Measurements from ENCODE around the gene LAMA3. TPM values are rescaled to one million over a fixed set of nuclear protein-coding genes. Genes with fewer than 3 reads are reported as not detected.

Gene LAMA3
- total RNA-seq, 2 donors from 2014 or later, result 0.07 TPM; not detected in 1

DNA sequence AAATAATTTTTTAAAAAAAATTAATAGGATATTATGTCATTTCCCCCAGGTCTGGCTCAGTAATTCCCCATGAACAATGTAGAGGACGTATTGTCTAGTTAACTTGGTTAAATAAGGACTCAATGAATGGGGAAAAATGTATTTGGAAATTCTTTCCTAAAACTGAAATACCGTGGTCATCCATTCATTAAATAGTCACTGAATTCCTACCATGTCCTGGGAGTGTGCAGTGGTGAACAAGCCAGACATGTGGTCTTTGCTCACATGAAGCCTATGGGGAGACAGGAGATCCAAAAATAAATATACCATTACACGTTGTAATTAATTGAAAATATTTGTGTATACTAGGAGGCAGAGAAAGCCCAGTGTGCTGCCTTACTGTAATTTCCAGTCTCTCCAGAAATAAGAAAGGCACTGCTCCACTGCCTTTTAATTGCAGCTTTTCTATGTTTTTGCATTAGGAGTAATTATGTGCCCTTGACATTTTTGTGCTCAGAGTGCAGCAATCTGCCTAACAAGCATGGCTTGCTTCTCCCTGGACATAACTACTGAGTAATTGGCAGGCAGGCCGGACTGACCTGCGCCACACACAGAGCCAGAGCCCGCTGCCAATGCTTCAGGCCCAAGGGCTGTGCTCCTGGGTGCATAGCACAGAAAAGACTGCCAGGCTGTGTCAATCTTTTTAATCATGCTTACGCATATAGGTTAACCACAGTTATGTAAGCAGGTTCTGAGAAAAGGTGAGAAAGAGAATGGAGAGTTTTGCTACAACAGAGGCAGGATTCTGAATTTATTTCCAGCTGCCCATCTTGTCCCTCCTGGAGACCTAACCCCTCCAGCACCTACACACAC lies 303.1 kb downstream of the LAMA3 start:
- Mint-ChIP-seq H3K27me3 (no peaks in the 10 kb centered on the region), H3K36me3 (ENCODE audit: low read depth) (no peaks in the 10 kb centered on the region), H3K4me1 (peaks cover 41% of the 10 kb centered on the region), H3K4me3 (peak overlapping the region; percentile 68), H3K27ac (peak overlapping the region; percentile 96)
- ATAC-seq (peak; percentile 91), DNase-seq (peak; percentile 31 to 59 (median 44))
- H3K9me3 ChIP-seq (ENCODE audit: control insufficient read depth, low read length, poor library complexity, severe bottlenecking), result no peaks in the 10 kb centered on the region

DNA sequence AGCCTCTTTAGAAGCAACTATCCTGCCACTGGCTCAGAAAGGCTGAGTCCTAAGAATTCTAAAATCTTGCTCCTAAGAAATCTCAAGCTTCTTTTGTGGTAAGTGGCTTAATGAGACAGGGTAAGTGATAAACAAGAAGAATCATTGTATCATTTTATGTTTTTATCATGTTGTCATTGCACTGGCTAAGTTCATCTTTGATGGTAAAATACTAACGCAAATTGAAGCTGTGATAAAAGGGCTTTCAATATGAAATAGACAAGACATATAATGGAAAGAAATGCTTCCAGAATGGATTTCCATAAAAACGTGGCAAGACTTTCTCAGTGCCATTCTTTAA lies 303.7 kb downstream of the LAMA3 start:
- ATAC-seq, result peak; percentile 56
- no peaks in the 10 kb centered on the region for H3K27me3 Mint-ChIP-seq
- H3K36me3 Mint-ChIP-seq (ENCODE audit: low read depth), result no peaks in the 10 kb centered on the region
- peaks cover 43% of the 10 kb centered on the region for H3K4me1 Mint-ChIP-seq
- H3K9me3 ChIP-seq (ENCODE audit: control insufficient read depth, low read length, poor library complexity, severe bottlenecking), result no peaks in the 10 kb centered on the region
- no peak for DNase-seq
- peak overlapping the region; percentile 96 for H3K27ac Mint-ChIP-seq
- H3K4me3 Mint-ChIP-seq, result peak overlapping the region; percentile 68

DNA sequence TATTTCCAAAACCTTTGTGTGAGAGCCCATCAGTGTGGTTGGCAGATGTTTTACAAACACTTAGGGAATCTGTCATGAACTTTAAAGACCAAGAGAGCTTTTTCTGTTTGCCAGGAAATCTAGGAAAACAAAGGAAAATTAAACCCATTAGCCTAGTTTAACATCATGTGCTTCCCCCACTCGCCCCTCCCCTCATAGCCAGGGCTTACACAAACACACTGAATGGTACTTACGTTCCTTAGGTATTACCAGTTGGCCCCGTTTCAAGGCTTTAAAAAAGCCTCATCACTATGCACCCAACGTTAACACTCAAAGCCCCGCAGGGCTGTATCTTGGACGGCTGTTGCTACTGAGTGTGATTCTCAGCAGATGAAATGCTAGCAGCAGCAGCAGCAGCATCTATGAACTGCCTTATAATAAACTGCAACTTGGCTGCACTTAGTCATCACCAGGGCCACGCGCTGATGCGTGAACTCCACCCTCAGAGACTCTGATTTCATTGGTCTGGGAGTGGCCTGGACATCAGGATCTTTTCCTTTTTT lies 305.2 kb downstream of the LAMA3 start:
- no peaks in the 10 kb centered on the region for H3K9me3 ChIP-seq (ENCODE audit: control insufficient read depth, low read length, poor library complexity, severe bottlenecking)
- DNase-seq, result peak in 1 of 3 donors; percentile 30
- peaks cover 38% of the 10 kb centered on the region for H3K4me1 Mint-ChIP-seq
- peak overlapping the region; percentile 76 for H3K4me3 Mint-ChIP-seq
- peak overlapping the region; percentile 96 for H3K27ac Mint-ChIP-seq
- H3K36me3 Mint-ChIP-seq (ENCODE audit: low read depth), result no peaks in the 10 kb centered on the region
- peak; percentile 48 for ATAC-seq
- H3K27me3 Mint-ChIP-seq, result no peaks in the 10 kb centered on the region

DNA sequence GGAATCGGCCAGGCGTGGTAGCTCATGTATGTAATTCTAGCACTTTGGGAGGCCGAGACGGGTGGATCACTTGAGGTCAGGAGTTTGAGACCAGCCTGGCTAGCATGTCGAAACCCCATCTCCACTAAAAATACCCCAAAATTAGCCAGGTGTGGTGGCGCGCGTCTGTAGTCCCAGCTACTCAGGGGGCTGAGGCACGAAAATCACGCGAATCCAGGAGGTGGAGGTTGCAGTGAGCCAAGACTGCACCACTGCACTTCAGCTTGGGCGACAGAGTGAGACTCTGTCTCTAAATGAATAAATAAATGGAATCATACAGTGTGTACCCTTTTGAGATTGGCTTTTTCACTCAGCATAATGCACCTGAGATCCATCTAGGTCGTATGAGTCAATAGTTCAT lies 305.9 kb downstream of the LAMA3 start:
- H3K4me1 Mint-ChIP-seq, result peaks cover 41% of the 10 kb centered on the region
- H3K4me3 Mint-ChIP-seq, result peak overlapping the region; percentile 52
- DNase-seq (no peak), ATAC-seq (no peak)
- H3K27me3 Mint-ChIP-seq, result no peaks in the 10 kb centered on the region
- H3K36me3 Mint-ChIP-seq (ENCODE audit: low read depth), result no peaks in the 10 kb centered on the region
- H3K27ac Mint-ChIP-seq, result peak overlapping the region; percentile 96
- no peaks in the 10 kb centered on the region for H3K9me3 ChIP-seq (ENCODE audit: control insufficient read depth, low read length, poor library complexity, severe bottlenecking)

DNA sequence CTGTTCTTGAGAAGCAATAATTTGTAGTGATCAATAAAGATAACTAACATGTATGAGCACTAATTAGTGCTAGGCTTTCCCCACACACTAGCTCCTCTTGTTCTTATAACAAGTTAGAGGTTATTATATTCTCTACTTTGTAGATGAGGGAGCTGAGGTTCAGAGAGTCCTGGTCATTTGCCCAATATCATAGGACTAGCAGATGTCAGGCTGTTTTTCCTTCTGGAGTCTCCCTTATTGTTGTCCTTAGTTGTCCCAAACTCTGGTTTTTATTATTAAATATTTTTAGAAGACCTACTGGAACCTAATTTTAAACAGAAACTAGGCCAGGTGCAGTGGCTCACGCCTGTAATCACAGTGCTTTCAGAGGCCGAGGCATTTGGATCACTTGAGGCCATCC lies 308.8 kb downstream of the LAMA3 start:
- Mint-ChIP-seq H3K4me1 (peaks cover 40% of the 10 kb centered on the region), H3K27me3 (no peaks in the 10 kb centered on the region), H3K27ac (peak overlapping the region; percentile 96), H3K36me3 (ENCODE audit: low read depth) (peaks cover 3% of the 10 kb centered on the region), H3K4me3 (peak overlapping the region; percentile 52)
- ATAC-seq (no peak), DNase-seq (no peak)
- H3K9me3 ChIP-seq (ENCODE audit: control insufficient read depth, low read length, poor library complexity, severe bottlenecking), result no peaks in the 10 kb centered on the region

DNA sequence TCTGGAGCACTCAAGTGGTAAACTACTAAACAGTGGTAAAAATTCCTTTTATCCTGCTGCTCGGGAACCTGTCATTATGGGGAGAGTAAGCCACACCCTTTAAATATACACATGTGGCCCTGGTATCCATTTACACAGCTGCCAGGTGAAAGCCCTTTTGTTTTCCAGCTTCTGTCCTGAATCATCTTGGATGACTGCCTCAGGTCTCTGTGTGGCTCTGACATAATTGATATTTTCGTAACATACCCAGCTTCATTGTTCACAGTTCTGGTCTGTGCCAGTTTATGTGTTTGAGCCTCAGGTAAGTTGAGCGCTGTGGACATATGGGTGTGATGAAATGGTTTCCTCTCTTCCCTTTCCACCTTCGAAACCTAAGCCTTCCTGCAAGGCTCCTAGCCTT lies 309.6 kb downstream of the LAMA3 start:
- ATAC-seq, result no peak
- H3K9me3 ChIP-seq (ENCODE audit: control insufficient read depth, low read length, poor library complexity, severe bottlenecking), result no peaks in the 10 kb centered on the region
- H3K4me1 Mint-ChIP-seq, result peaks cover 46% of the 10 kb centered on the region
- peaks cover 3% of the 10 kb centered on the region for H3K36me3 Mint-ChIP-seq (ENCODE audit: low read depth)
- H3K27me3 Mint-ChIP-seq, result no peaks in the 10 kb centered on the region
- DNase-seq, result no peak
- H3K27ac Mint-ChIP-seq, result peak overlapping the region; percentile 96
- peak overlapping the region; percentile 89 for H3K4me3 Mint-ChIP-seq

DNA sequence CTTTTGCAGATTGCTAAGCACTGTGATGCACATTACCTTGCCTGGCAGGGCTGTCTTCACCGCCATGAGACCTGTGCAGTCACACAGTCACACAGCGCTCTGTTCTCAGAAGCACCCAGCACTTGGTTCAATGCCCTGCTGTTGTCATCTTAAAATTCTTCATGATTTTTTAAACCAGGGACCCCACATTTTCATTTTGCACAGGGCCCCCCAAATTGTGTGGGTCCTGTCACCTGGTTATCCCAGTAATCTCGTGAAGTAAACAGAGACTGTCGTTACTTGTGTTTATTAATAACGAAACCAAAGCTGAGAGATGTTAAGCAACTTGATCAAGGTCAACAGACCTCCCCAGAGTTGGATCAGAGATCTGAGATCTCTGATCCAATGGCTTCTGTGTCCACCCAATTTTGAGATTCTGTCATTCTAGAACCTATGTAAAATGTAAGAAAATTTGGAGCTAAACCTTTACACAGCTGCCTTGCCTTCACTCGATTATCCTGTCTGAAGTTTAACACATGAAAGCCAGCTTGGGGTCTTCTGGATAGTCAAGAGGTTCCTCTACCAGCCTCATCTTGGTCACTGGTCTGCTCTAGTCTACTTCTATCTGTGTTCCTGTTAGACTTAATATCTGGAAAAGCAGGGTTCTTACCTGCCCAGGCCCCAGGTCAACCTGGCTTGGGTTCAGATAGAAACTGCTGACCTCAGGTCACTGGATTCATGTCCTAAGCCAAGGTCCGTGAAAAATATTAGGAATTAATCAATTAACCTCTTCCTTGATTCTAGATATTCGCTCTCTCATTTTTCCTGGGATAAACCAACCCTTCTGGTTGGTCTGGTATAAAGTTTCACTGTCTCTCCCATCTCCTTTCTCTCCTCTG lies 311.6 kb downstream of the LAMA3 start:
- no peaks in the 10 kb centered on the region for H3K27me3 Mint-ChIP-seq
- peaks cover 3% of the 10 kb centered on the region for H3K36me3 Mint-ChIP-seq (ENCODE audit: low read depth)
- peak; percentile 75 for ATAC-seq
- peak overlapping the region; percentile 96 for H3K27ac Mint-ChIP-seq
- peaks cover 48% of the 10 kb centered on the region for H3K4me1 Mint-ChIP-seq
- peak overlapping the region; percentile 89 for H3K4me3 Mint-ChIP-seq
- no peak for DNase-seq
- no peaks in the 10 kb centered on the region for H3K9me3 ChIP-seq (ENCODE audit: control insufficient read depth, low read length, poor library complexity, severe bottlenecking)

DNA sequence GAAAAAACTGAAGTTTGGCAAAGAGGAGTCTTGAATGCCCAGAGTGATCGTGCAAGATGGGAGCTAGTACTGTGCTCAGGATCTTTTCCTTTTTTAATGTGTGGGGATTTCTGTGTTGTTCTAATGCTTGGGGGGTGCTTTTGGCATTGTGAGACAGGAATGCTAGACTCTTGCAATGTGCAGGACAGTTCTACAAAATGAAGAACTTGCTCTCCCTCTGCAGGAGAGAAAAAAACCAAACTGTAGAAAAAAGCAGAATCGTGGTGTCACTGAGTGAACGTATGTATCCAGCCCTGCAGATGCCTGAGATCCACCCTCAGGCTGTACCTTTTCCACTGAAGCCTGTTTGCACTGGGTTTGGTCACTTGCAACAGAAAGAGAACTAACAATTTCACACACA lies 313.2 kb downstream of the LAMA3 start:
- peaks cover 50% of the 10 kb centered on the region for H3K4me1 Mint-ChIP-seq

DNA sequence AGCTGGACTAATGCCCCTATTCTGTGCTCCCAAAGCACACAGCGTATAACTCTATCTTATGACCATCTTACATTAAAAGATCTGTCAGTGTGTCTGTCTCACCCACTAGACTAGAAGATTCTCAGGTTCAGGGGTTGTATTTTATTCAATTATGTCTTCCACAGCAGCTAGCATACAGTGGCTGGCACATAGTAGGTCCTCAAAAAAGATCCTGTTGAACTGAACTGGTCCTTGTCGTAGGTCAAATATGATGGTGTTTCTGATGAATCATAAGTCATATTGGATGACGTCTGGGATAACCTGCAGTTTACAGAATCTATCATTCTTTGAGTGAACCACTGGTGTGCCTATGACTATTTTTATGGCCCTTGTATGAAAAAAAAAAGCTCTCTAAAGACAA lies 314.0 kb downstream of the LAMA3 start:
- peaks cover 52% of the 10 kb centered on the region for H3K4me1 Mint-ChIP-seq
- H3K4me3 Mint-ChIP-seq, result peak overlapping the region; percentile 25
- peaks cover 3% of the 10 kb centered on the region for H3K36me3 Mint-ChIP-seq (ENCODE audit: low read depth)
- no peak for ATAC-seq
- no peaks in the 10 kb centered on the region for H3K27me3 Mint-ChIP-seq
- DNase-seq, result no peak
- H3K27ac Mint-ChIP-seq, result peak overlapping the region; percentile 96
- H3K9me3 ChIP-seq (ENCODE audit: control insufficient read depth, low read length, poor library complexity, severe bottlenecking), result no peaks in the 10 kb centered on the region

More for the DNA sequence above, 313.2 kb downstream of the LAMA3 start:
- H3K4me3 Mint-ChIP-seq, result peak overlapping the region; percentile 89
- H3K27me3 Mint-ChIP-seq, result no peaks in the 10 kb centered on the region
- no peaks in the 10 kb centered on the region for H3K9me3 ChIP-seq (ENCODE audit: control insufficient read depth, low read length, poor library complexity, severe bottlenecking)
- peaks cover 3% of the 10 kb centered on the region for H3K36me3 Mint-ChIP-seq (ENCODE audit: low read depth)
- no peak for DNase-seq
- peak overlapping the region; percentile 96 for H3K27ac Mint-ChIP-seq
- ATAC-seq, result no peak

DNA sequence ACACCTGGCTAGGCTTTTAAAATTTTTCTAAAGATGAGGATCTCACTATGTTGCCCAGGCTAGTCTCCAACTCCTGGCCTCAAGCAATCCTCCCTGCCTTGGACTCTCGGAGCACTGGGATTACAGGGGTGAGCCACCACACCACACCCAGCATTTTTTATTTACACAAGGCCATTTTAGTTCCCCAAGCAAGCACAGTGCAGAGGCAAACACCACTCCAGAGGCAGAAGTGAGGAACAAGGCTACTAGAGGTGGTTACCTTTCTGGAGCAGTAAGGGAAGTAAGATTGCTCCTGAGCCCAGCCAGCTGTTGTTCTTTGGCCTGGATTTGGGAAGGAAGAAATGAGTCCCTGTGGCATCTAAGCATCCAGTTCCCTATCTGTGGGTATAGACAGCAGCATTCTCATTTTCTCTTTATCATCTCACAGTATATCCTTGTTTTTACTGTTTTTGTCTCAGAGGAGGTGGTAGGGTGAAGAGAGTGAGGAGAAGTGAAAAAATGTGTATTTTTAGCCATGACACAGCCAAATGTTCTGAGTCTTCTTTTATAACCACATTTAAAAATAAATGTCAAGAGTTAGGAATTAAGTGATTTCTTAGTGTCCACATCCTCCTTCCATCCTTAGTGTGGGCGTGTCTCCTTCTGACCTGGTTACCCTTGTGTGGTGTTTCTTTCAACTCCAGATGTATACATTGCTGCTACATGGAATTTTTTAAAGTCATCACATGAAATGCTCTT lies 314.8 kb downstream of the LAMA3 start:
- Mint-ChIP-seq H3K4me3 (peak overlapping the region; percentile 47), H3K27ac (peak overlapping the region; percentile 96), H3K27me3 (no peaks in the 10 kb centered on the region), H3K36me3 (ENCODE audit: low read depth) (peaks cover 3% of the 10 kb centered on the region), H3K4me1 (peaks cover 59% of the 10 kb centered on the region)
- DNase-seq (no peak), ATAC-seq (no peak)
- H3K9me3 ChIP-seq (ENCODE audit: control insufficient read depth, low read length, poor library complexity, severe bottlenecking), result no peaks in the 10 kb centered on the region

All from T-helper 17 cell (primary cell).